ENCODE data around the gene FAM131A.
A peak's percentile ranks its signal among the peaks of the same experiment; 100 is the strongest.

FAM131A gene

GRCh38 chr3:184358921-184359350 is 21.5 kb downstream of the FAM131A start:
- no peak for DNase-seq

DNA sequence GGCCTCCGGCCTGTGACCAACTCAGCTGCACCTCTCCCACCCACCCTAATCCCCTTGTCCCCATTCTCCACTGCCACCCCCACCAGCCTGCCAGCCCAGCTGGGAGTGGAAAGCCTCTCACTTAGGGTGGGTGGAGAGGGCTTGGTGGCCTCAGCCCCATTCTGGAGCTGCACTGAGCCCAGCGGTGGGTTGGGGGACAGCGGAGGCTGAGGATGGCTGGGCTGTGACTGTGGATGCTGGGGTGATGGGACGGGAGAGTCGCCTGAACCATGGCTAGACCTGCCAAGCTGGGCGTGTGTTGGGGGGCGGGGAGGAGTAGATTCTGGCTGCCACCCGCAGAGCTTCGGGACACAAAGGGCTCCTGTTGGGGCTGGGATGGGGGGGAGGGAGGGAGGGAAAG is 22.2 kb downstream of the FAM131A start:
- no peak for DNase-seq

DNA sequence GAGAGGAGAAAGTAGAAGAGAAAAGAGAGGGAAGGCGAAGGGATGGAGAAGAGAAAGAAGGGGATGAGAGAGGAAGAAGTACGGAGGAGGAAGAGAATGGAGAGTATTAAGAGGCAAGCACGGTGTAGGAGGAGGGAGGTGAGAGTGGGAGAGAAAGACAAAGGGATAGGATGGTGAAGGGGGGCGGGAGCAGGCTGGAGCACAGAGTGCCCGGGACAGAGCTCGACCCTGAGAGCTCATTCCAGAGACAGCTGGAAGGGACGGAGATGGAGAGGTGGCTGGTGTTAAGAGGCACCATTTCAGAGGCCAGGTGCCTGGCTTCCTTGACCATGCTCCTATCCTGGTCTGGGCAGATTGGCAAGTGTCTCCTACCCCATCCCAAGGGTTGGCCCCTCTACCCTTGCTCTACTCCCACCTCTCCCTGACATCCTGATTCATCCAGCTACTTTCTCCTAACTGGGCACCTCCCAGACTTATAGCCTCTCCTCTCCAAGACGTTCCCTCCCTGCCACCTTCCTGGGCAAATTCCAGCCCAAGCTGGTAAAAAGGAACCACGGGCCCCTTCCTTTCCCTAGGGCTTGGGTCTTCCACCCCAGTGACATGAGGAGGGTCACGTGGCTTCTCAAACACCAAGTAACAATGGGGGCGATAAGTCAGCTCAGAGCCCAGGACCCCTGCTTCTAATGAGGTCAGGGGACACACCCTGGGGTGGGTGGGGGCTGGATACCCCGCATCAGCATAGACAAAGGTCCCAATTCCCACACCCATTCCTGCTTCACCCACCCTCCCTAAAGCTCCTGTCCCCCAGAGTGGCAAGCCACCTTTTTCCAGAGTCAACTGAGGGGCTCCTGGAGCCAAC is 22.9 kb downstream of the FAM131A start:
- DNase-seq, result no peak

DNA sequence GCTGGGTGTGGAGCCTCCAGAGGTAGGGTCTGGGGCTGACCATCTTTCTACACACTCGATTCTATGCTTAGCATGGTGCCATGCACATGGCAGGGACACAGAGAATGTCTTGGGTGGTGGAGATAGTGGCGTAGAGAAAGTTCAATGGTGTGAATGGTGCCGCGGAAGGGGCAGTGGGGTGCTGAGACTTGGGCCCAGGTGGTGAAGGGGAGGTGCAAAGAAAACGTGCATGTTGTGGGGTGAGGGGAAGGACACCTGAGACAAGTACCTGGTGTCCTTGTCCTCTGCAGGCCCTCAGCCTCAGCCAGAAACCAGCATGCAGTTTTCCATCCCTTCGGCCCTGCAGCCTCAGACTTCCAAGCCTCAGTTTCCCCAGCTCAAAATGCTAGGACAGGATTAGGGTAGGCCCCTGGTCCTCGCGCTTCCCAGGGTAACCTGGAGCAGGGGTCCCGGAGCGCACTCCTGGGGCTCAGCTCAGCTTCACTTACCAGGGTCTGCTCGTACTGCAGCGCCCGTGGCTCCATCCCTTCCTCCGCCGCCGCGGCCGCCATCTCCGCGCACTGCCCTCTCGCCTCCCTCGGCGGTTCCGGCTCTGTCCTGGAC is 23.6 kb downstream of the FAM131A start:
- no peak for DNase-seq

GRCh38 chr3:184361532-184361931 is 24.1 kb downstream of the FAM131A start, which contains the start of the genes CLCN2 and POLR2H:
TSS of gene CLCN2 (minus strand) at chr3:184361605. CDS start at chr3:184361479, 126 bp downstream.
TSS of gene POLR2H (plus strand) at chr3:184361710. CDS start at chr3:184363493, 1,783 bp downstream.
- DNase-seq, result no peak

DNA sequence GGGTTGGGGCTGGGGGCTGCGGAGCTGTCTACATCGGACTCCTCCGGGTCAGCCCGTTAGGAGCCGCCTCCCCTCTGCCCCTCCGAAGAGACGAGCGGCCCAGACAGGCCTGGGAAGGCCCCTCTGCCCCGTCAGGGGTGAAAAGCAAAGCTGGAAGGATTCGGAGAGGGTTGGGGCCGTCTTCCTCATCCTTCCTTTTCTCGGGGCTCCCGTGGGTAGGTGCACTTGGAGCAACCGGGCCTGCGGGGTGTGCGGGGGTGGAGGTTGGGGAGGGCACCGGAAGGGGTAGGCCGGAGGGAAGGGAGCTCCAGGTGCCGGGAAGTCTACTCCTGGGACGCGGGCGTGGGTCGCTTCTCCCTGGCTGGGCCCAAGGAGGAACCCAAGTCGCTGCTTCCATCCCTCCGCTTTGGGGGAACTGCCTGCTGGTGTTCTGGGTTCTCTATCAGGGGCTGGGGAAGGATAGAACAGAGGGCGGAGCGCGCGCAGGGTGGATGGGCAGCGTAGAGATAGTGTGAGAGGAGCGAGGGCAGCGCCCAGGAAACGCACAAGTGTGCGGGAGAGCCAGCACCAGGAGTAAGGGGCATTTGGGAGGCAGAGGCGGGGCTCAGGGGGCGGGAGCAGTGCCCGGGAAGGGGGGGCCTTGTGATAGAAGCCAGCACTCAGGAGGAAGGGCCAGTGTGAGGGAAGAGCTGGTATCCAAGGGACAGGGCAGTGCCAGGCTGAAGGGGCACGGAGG is 24.7 kb downstream of the FAM131A start:
- DNase-seq, result no peak

GRCh38 chr3:184362668-184363546 is 25.5 kb downstream of the FAM131A start:
- peak; percentile 40 to 79 for DNase-seq

DNA sequence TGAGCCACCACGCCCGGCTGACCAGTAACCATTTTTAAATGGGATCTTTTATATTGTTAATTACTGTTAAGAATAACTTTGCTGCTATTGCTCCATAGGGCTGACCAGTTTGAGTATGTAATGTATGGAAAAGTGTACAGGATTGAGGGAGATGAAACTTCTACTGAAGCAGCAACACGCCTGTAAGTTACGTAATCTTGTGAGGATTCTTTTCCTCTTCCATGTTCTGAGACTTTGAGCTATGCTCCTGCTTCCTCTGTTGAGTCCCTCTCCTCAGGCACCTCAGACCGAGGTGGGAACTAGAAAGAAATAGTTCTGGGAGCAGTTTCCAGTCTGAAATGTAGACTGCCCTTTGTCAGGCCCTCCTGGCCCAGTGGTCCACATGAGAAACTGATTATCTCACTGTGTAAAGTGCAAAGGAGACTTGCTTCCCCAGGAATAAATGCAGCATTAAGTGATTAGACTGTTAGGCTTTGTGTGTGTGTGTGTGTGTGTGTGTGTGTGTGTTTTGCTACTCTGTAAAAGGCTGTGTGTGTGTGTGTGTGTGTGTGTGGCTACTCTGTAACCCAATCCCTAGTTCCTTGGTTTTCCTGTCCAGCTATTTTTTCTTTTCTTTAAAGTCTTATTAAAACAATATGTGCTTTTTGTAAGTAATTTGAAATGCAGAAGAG is 29.4 kb downstream of the FAM131A start:
- no peak for DNase-seq

DNA sequence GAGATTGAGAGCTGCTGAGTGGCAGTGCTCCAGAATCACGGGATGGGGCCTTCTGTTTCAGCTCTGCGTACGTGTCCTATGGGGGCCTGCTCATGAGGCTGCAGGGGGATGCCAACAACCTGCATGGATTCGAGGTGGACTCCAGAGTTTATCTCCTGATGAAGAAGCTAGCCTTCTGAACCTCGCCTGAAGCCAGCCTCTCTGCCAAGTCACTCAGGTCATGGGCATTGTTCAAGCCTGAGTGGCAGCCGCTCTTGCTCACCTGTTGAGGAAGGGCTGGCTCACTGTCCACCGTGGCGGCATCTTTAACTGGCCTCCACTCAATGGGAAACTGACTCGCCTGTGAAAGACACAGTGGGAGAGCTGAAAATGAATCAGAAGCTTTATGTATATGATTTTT is 30.7 kb downstream of the FAM131A start:
- DNase-seq, result no peak

DNA sequence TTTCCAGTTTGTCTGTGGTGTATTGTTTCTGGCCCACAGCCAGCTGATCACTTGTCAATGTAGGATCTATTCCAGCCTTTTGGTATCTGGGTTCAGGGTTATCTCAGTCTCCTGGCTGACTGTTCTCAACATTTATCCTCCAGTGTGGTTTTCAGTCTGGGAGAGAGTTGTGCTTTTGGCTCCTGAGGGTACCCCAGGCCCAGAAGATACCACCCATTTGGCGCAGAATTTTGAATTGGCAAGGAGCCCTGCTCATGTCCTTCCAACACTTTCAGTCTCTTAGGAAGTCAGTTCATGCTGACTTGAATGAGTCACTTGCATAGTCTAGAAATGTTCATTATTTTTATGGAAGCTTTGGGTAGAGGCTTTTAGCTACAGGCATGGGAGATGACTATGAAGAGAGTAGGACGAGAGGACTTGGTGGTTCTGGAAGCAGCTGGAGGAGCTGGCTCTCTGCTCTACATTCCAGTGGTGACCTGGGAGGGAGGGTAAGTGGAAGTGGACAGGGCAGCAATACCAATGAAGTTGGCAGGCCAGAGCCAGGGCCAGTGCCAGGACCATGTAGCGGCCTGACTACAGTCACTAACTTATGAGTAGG is 31.3 kb downstream of the FAM131A start:
- no peak for DNase-seq

DNA sequence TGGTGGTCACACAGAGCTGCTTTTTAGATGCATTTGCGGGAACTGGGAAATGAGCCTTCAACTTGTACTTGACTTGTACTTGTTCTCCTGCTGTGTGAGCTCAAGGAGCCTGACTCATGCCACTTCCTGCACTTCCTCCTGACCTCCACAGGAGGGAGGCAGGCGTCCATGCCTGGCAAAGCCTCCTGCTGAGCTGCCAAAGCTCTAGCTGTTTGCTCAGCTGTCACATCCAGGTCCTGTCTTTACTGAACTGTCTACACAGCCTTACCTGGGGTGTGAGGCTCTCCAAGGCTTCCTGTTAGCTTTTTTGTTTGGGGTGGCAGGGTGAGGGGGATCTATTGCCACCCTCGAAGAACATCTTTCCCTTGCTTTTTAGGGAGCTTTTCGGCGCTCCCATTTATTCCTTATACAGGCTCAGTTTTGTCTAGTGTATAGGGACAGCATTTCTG is 34.2 kb downstream of the FAM131A start:
- peak; percentile 73 to 76 for DNase-seq

- DNase-seq, result no peak
Observed at GRCh38 chr3:184372296-184372821, 35.0 kb downstream of the FAM131A start.

- no peak for DNase-seq
Observed at GRCh38 chr3:184372911-184373310, 35.5 kb downstream of the FAM131A start.

GRCh38 chr3:184373422-184373821 is 36.0 kb downstream of the FAM131A start:
- DNase-seq, result no peak

DNA sequence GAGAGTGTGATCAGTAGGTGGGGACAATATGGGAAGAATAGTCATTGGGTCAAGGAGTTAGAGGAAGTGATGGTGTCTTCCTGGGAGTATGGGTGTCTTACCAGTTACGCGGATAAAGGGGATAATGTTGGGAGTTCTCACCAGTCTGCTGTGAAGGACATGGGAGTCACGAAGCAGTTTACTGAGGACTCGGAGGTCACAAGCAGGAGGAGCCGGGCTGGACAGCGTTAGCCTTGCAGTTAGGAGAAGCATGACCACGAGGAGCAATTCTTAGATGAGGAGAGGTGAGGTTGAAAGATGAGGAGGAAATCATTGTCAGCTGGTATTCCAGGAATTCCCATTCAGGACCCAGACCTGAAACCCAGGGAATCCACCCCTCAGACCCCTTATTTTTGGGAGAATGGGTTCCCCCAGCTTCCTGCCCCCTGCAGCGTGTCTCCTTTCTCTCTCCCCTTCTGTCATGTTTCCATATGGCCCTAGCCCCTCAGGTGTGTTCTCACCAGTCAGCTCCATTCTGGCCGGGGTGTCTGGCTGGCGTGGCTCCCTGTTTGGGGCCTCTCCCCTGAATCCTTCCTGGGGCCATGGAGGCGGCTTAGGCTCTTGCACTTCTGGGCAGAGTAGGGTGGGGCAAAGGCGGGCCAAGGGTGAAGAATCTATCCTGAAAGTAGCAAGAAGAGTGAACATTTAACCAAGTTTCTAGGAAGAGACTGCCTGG is 38.5 kb downstream of the FAM131A start:
- DNase-seq, result no peak

- DNase-seq, result no peak
Observed at GRCh38 chr3:184377374-184377773, 40.0 kb downstream of the FAM131A start.

GRCh38 chr3:184377882-184378445 is 40.6 kb downstream of the FAM131A start, which contains the start of gene THPO:
TSS of gene THPO (minus strand) at chr3:184378207. CDS start at chr3:184376259, 1,948 bp downstream.
- DNase-seq, result no peak

GRCh38 chr3:184378651-184379357 is 41.4 kb downstream of the FAM131A start:
- DNase-seq, result no peak

All from cerebellar nuclear complex (tissue), 1 donor.